HG02970 (cell line): ENCODE results near the gene FRMD4A.

Experiments used
- ATAC-seq: cut with Tn5 transposase; IDR thresholded peaks from one replicate; pipeline ENCODE4 v1.9.1; 2021; ENCODE audit warnings: mild to moderate bottlenecking, moderate library complexity, moderate number of reproducible peaks; ENCODE audit not compliant: unreplicated experiment, low FRiP score

Gene FRMD4A

DNA sequence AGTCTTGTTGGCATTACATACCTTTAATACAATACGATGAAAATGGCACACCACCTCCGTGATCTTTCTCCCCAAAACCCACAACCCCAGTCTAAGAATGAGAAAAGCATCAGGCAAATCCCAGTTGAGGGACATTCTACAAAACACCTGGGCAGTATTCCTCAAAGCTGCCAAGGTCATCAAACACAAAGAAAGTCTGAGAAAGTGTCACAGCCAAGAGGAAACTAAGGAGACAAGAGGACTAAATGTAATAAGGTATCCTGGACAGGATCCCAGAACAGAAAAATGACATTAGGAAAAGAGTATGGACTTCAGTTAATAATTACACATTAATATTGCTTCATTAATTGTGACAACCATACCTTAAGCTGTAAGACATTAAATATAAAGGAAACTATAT, 14.5 kb upstream of the FRMD4A start:
- ATAC-seq, result no peak

GRCh38 chr10:14340051-14340744, 9.5 kb upstream of the FRMD4A start:
- ATAC-seq, result no peak

GRCh38 chr10:14336736-14337135, 6.0 kb upstream of the FRMD4A start:
- ATAC-seq, result no peak

GRCh38 chr10:14334771-14335170, 4.0 kb upstream of the FRMD4A start:
- ATAC-seq, result no peak

DNA sequence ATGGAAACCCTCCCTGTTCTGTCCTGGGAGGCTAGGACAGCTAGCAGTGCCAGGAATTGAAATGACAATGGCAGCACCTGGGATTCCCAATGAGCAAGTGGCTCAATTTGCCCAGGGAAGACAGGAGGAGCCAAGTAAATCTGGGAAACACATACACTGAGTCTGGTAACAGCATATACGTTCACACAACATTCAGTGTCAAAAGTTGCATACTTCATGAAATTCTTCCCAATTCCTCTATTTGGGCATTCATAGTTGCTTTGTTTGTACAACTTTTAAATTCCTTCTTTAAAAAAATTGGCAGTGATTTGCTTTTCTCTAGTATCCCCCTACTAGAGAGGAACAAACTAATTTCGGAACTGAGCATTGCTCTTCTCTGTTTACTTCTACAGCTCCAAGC, 2.9 kb upstream of the FRMD4A start:
- ATAC-seq, result no peak

DNA sequence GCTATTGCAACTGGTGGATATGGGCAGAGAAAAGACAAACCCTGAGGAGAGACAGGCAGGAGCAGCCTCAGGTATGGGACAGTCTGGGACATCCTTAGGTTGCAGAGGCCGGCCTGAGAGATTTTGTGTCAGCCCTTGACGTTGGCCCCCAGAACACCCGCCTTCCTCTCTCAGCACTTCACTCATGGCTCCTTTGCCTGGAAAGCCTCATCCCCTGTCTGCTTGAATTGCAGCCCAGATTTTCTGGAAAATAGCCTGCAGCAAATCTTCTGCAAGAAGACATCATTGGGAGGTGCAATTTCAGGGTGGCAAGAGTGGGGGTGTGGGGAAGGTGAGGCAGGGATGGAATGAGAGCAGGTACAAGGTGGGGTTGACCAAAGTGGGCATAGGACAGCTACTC, 2.2 kb upstream of the FRMD4A start:
- ATAC-seq, result no peak

DNA sequence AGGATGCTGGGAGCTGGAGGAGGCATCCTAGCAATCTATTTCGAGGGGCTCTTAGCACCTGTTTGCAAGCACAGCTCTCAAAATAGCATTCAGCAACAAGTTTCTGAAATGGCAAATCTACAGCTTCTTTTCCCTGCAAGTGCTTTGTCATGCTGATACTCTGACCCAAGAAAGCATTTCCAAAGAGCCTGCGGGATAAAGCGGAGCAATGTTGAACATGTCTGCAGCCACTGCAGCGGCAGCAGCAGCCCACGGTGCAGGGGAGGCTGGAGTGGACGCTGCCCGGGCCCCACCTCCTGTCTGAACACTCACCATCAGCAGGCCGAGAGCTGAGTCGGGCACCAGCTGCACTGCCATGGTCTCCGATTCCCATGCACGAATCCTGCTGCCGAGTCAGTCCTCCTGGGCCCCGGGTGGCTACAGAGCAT, 964 bp downstream of the FRMD4A start:
- no peak for ATAC-seq

- ATAC-seq, result no peak
Observed at GRCh38 chr10:14328881-14329672, 1.6 kb downstream of the FRMD4A start.

- no peak for ATAC-seq
Observed at GRCh38 chr10:14327527-14327926, 3.2 kb downstream of the FRMD4A start.

GRCh38 chr10:14326581-14326980, 4.1 kb downstream of the FRMD4A start:
- no peak for ATAC-seq

DNA sequence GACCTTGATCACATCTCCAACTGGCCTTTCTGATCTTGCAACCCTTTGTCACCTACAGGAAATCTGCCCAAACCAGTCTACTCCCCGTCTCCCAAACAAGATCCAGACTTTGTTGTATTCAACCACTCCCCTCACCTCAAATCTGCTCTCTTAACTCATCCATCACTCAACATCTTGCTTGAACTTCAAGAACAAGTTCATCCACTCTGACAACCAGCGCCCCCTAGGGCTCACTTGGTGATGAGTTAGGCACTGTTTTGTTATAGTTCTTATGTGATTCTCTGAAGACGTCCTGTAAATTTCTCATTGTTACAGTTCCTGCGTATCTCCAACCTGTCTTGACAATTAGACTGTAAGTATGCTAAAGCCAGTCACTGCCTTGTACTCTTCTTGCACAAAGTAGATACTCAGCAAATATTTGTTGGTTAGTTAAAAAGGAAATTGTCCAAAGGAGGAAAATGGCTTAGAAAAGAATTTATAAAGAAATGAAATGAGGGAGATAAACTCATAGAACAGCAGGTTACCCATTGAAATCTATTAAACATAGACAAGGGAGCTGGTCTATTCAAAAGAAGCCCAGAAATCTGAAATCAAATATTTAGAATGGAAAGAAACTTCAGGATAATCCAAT, 5.3 kb downstream of the FRMD4A start:
- no peak for ATAC-seq

- no peak for ATAC-seq
Observed at GRCh38 chr10:14322526-14323188, 8.1 kb downstream of the FRMD4A start.

- no peak for ATAC-seq
Observed at GRCh38 chr10:14318007-14318406, 12.7 kb downstream of the FRMD4A start.

DNA sequence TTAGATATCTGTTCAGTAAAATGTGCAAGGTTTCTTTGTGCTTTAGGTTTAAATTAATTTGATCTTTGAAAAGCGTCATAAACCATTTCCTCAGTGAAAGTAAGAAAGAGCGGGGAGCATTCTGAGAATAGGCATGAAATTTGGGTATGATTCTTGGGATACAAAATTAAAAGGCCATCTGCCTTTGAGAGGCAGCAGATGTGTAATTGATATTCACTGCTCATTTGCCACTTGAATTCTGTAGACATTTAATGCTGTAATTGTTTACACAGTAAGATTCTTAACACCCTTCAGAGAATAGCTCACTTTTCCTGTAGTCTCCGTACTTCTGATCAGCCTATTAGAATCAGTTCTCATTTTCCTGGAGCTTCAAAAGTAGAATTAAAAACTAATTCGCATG, 18.7 kb downstream of the FRMD4A start:
- ATAC-seq, result no peak

- ATAC-seq, result no peak
Observed at GRCh38 chr10:14311206-14311957, 19.3 kb downstream of the FRMD4A start.

GRCh38 chr10:14309593-14309992, 21.1 kb downstream of the FRMD4A start:
- ATAC-seq, result no peak

GRCh38 chr10:14306190-14306589, 24.5 kb downstream of the FRMD4A start:
- ATAC-seq, result no peak

DNA sequence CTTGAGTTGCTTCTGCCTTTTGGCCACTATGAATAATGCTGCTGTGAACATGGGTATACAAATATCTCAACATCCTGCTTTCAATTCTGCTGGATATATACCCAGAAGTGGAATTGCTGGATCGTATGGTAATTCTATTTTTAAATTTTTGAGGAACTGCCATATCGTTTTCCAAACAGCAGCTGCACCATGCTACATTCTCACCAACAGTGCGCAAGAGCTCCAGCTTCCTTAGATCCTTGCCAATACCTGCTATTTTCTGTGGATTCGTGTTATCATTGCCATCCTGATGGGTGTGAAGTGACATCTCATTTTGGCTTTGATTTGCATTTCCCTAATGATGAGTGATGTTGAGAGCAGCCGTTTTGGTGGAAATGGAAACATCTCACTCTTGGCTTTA, 26.7 kb downstream of the FRMD4A start:
- ATAC-seq, result no peak

GRCh38 chr10:14302035-14302434, 28.7 kb downstream of the FRMD4A start:
- ATAC-seq, result no peak

DNA sequence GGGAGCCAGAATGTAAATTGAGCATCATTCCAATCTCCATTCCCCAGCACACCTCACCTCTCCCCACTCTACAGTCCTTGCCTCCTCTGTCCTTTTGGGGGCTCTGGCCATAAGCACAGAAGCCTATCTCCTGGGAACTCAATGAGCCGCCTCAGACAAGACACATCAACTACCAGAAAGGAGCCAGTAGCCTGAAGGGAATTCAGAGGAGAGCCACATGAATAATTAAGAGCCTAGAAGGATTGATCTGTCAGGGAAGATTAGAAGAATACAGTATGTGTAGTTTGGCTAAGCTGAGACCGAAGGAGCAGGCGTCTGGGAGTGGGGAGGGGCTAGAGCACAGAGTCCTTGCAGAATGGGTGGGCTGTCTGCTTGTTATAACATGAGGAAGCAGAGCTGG, 31.2 kb downstream of the FRMD4A start:
- ATAC-seq, result no peak
